ENCODE data around the gene NBAS.
"Not testable (repeated sequence)": the region's sequence is repeated elsewhere in the genome, so short reads cannot be mapped to it uniquely, and the experiment has no call there.

The NBAS gene

GRCh38 chr2:15253247-15253646 lies 307.9 kb downstream of the NBAS start:
- H3K4me3 ChIP-seq: no peak overlapping the region
- no peak overlapping the region for H3K27ac ChIP-seq

- H3K27ac ChIP-seq: no peak overlapping the region
Measured at GRCh38 chr2:15251753-15252152, 309.4 kb downstream of the NBAS start.

GRCh38 chr2:15250946-15251345 lies 310.2 kb downstream of the NBAS start:
- H3K27ac ChIP-seq, H3K4me3 ChIP-seq: not testable (repeated sequence)

More at GRCh38 chr2:15251753-15252152, 309.4 kb downstream of the NBAS start:
- no peak overlapping the region for H3K4me3 ChIP-seq

GRCh38 chr2:15246870-15247269 lies 314.3 kb downstream of the NBAS start:
- H3K27ac ChIP-seq: no peak overlapping the region
- no peak overlapping the region for H3K4me3 ChIP-seq

GRCh38 chr2:15243762-15244161 lies 317.4 kb downstream of the NBAS start:
- Histone ChIP-seq H3K27ac (no peak overlapping the region), H3K4me3 (no peak overlapping the region)

GRCh38 chr2:15242936-15243461 lies 318.1 kb downstream of the NBAS start:
- no peak overlapping the region for H3K4me3 ChIP-seq
- H3K27ac ChIP-seq: no peak overlapping the region

GRCh38 chr2:15241929-15242328 lies 319.2 kb downstream of the NBAS start:
- Histone ChIP-seq H3K27ac (no peak overlapping the region), H3K4me3 (no peak overlapping the region)

GRCh38 chr2:15241201-15241600 lies 319.9 kb downstream of the NBAS start:
- Histone ChIP-seq H3K4me3 (no peak overlapping the region), H3K27ac (no peak overlapping the region)

GRCh38 chr2:15238028-15238427 lies 323.1 kb downstream of the NBAS start:
- Histone ChIP-seq H3K4me3 (no peak overlapping the region), H3K27ac (no peak overlapping the region)

GRCh38 chr2:15230599-15231192 lies 330.4 kb downstream of the NBAS start:
- no peak overlapping the region for H3K27ac ChIP-seq
- H3K4me3 ChIP-seq: no peak overlapping the region

- Histone ChIP-seq H3K27ac (no peak overlapping the region), H3K4me3 (no peak overlapping the region)
Measured at GRCh38 chr2:15226661-15227060, 334.5 kb downstream of the NBAS start.

- no peak overlapping the region for H3K27ac ChIP-seq
- H3K4me3 ChIP-seq: no peak overlapping the region
Measured at GRCh38 chr2:15225131-15225530, 336.0 kb downstream of the NBAS start.

- Histone ChIP-seq H3K27ac (no peak overlapping the region), H3K4me3 (no peak overlapping the region)
Measured at GRCh38 chr2:15224641-15225040, 336.5 kb downstream of the NBAS start.

GRCh38 chr2:15223887-15224286 lies 337.2 kb downstream of the NBAS start:
- Histone ChIP-seq H3K4me3 (no peak overlapping the region), H3K27ac (no peak overlapping the region)

GRCh38 chr2:15222856-15223255 lies 338.3 kb downstream of the NBAS start:
- Histone ChIP-seq H3K27ac (no peak overlapping the region), H3K4me3 (no peak overlapping the region)

- H3K4me3 ChIP-seq: no peak overlapping the region
- H3K27ac ChIP-seq: no peak overlapping the region
Measured at GRCh38 chr2:15220603-15221002, 340.5 kb downstream of the NBAS start.

- Histone ChIP-seq H3K4me3 (no peak overlapping the region), H3K27ac (no peak overlapping the region)
Measured at GRCh38 chr2:15218423-15219086, 342.6 kb downstream of the NBAS start.

- H3K27ac ChIP-seq: no peak overlapping the region
- H3K4me3 ChIP-seq: no peak overlapping the region
Measured at GRCh38 chr2:15212249-15212648, 348.9 kb downstream of the NBAS start.

- H3K27ac ChIP-seq, H3K4me3 ChIP-seq: not testable (repeated sequence)
Measured at GRCh38 chr2:15210542-15210941, 350.6 kb downstream of the NBAS start.

- Histone ChIP-seq H3K27ac (no peak overlapping the region), H3K4me3 (no peak overlapping the region)
Measured at GRCh38 chr2:15206419-15206818, 354.7 kb downstream of the NBAS start.

- no peak overlapping the region for H3K4me3 ChIP-seq
Measured at GRCh38 chr2:15205562-15205961, 355.6 kb downstream of the NBAS start.

GRCh38 chr2:15201009-15201408 lies 360.1 kb downstream of the NBAS start:
- H3K4me3 ChIP-seq: no peak overlapping the region
- no peak overlapping the region for H3K27ac ChIP-seq

More at GRCh38 chr2:15205562-15205961, 355.6 kb downstream of the NBAS start:
- no peak overlapping the region for H3K27ac ChIP-seq

All from skin epidermis (tissue), 12 donors.